Smooth muscle cell (in vitro differentiated cells): ENCODE measurements around the gene ATP10A. TPM values are rescaled to one million over a fixed set of nuclear protein-coding genes. Genes with fewer than 3 reads are reported as not detected.

Source experiments
- DNase-seq: peaks from one replicate; lab custom pipeline; 2025; ENCODE audit not compliant: unreplicated experiment; lab: John Stamatoyannopoulos, UW
- H2AFZ ChIP-seq: fragments of 200-600 bp; sonication (generic); 2 replicates; pipeline ENCODE4 v1.6.0; 2016; ENCODE audit warnings: antibody characterized with exemption, low read depth, mild to moderate bottlenecking
- H3F3A ChIP-seq: fragments of 200-600 bp; sonication (generic); 2 replicates; pipeline ENCODE4 v1.6.0; 2017; ENCODE audit warnings: antibody characterized with exemption, low read depth
- H3K27ac ChIP-seq: fragments of 200-600 bp; sonication (generic); 2 replicates; pipeline ENCODE4 v1.5.1; 2016; ENCODE audit warnings: low read depth, mild to moderate bottlenecking
- H3K27me3 ChIP-seq: fragments of 200-600 bp; sonication (generic); 2 replicates; pipeline ENCODE4 v1.6.1; 2016; ENCODE audit warnings: low read depth, mild to moderate bottlenecking
- H3K36me3 ChIP-seq: fragments of 200-600 bp; sonication (generic); 2 replicates; pipeline ENCODE4 v1.5.1; 2016; ENCODE audit warnings: low read depth
- H3K4me1 ChIP-seq: fragments of 200-600 bp; sonication (generic); 2 replicates; pipeline ENCODE4 v1.5.1; 2016; ENCODE audit warnings: low read depth
- H3K4me2 ChIP-seq: fragments of 200-600 bp; sonication (generic); 2 replicates; pipeline ENCODE4 v1.6.0; 2016; ENCODE audit warnings: mild to moderate bottlenecking
- H3K4me3 ChIP-seq: fragments of 200-600 bp; sonication (generic); 2 replicates; pipeline ENCODE4 v1.5.1; 2016; ENCODE audit warnings: mild to moderate bottlenecking
- H3K79me2 ChIP-seq: fragments of 200-600 bp; sonication (generic); 2 replicates; pipeline ENCODE4 v1.6.0; 2016; ENCODE audit warnings: low read depth, mild to moderate bottlenecking
- H3K9ac ChIP-seq: fragments of 200-600 bp; sonication (generic); 2 replicates; pipeline ENCODE4 v1.6.0; 2016; ENCODE audit warnings: low read depth
- H3K9me3 ChIP-seq: fragments of 200-600 bp; sonication (generic); replicated peaks from 2 replicates; pipeline ENCODE4 v1.5.1; 2016; ENCODE audit warnings: low read depth
- H4K20me1 ChIP-seq: fragments of 200-600 bp; sonication (generic); 2 replicates; pipeline ENCODE4 v1.6.0; 2016; ENCODE audit warnings: low read depth
- WGBS: methylation state at CpG from one replicate; pipeline ENCODE4 v1.1.7; 2016; ENCODE audit warnings: low lambda C conversion rate; 5-methylcytosine and 5-hydroxymethylcytosine counted together
- polyA plus RNA-seq: library from polyadenylated mRNA; unstranded; fragments of >200 nt; fragmentation: Nextera tagmentation; extraction: Ambion mirVana; gene quantifications from 2 replicates; pipeline ENCODE4 v1.2.1, GENCODE V29; 2016
- total RNA-seq: library from RNA; depleted of rRNA; stranded (reverse); fragments of >200 nt; gene quantifications from 2 replicates; pipeline ENCODE4 v1.2.3, GENCODE V29; 2014
- TF ChIP-seq, protein P1 (sequence below): fragments of 200-600 bp; sonication (generic); IDR thresholded peaks from 2 replicates; pipeline ENCODE4 v1.5.1; 2017; ENCODE audit warnings: borderline replicate concordance, mild to moderate bottlenecking, antibody characterized with exemption; ENCODE audit not compliant: insufficient read depth, poor library complexity, severe bottlenecking

The ATP10A gene
- total and polyA plus RNA-seq, 2 experiments from 2014 or later, result 10.6 to 12.3 TPM

GRCh38 chr15:25849157-25849921 lies 13.8 kb downstream of the ATP10A start:
- peak overlapping the region; percentile 46 for H3K4me3 ChIP-seq

GRCh38 chr15:25848784-25849156 lies 14.4 kb downstream of the ATP10A start:
- Histone ChIP-seq H3K9ac (peak overlapping the region; percentile 98), H3K4me3 (no peak overlapping the region), H3F3A (no peaks in the 10 kb centered on the region), H3K36me3 (no peaks in the 10 kb centered on the region), H3K4me1 (peaks cover 8% of the 10 kb centered on the region), H3K9me3 (no peaks in the 10 kb centered on the region), H3K4me2 (peak overlapping the region; percentile 86), H3K27me3 (no peaks in the 10 kb centered on the region), H3K79me2 (peaks cover 40% of the 10 kb centered on the region), H2AFZ (no peak overlapping the region), H4K20me1 (no peaks in the 10 kb centered on the region), H3K27ac (peak overlapping the region; percentile 99)
- TF ChIP-seq, protein P1, sequence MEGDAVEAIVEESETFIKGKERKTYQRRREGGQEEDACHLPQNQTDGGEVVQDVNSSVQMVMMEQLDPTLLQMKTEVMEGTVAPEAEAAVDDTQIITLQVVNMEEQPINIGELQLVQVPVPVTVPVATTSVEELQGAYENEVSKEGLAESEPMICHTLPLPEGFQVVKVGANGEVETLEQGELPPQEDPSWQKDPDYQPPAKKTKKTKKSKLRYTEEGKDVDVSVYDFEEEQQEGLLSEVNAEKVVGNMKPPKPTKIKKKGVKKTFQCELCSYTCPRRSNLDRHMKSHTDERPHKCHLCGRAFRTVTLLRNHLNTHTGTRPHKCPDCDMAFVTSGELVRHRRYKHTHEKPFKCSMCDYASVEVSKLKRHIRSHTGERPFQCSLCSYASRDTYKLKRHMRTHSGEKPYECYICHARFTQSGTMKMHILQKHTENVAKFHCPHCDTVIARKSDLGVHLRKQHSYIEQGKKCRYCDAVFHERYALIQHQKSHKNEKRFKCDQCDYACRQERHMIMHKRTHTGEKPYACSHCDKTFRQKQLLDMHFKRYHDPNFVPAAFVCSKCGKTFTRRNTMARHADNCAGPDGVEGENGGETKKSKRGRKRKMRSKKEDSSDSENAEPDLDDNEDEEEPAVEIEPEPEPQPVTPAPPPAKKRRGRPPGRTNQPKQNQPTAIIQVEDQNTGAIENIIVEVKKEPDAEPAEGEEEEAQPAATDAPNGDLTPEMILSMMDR, result no peak
- DNase-seq, result no peak
- WGBS, result 47% methylated on average over 5 of the region's 5 CpGs

More at GRCh38 chr15:25849157-25849921, 13.8 kb downstream of the ATP10A start:
- peak overlapping the region; percentile 98 for H3K9ac ChIP-seq
- H3K4me2 ChIP-seq, result peak overlapping the region; percentile 86
- DNase-seq, result no peak
- H2AFZ ChIP-seq, result no peak overlapping the region
- no peaks in the 10 kb centered on the region for H4K20me1 ChIP-seq
- TF ChIP-seq, protein P1, result no peak
- H3K27ac ChIP-seq, result peak overlapping the region; percentile 99
- peaks cover 44% of the 10 kb centered on the region for H3K79me2 ChIP-seq
- no peaks in the 10 kb centered on the region for H3K36me3 ChIP-seq
- 4% methylated on average over 11 of the region's 11 CpGs for WGBS
- H3K4me1 ChIP-seq, result peaks cover 8% of the 10 kb centered on the region
- no peaks in the 10 kb centered on the region for H3K27me3 ChIP-seq
- no peaks in the 10 kb centered on the region for H3K9me3 ChIP-seq
- no peaks in the 10 kb centered on the region for H3F3A ChIP-seq

- peak overlapping the region; percentile 99 for H3K27ac ChIP-seq
- peak overlapping the region; percentile 98 for H3K9ac ChIP-seq
- no peaks in the 10 kb centered on the region for H4K20me1 ChIP-seq
- peaks cover 41% of the 10 kb centered on the region for H3K79me2 ChIP-seq
- no peaks in the 10 kb centered on the region for H3K36me3 ChIP-seq
- H3K4me1 ChIP-seq, result peaks cover 8% of the 10 kb centered on the region
- WGBS, result 90% methylated on average over 8 of the region's 8 CpGs
- H2AFZ ChIP-seq, result no peak overlapping the region
- H3K4me2 ChIP-seq, result peak overlapping the region; percentile 86
- TF ChIP-seq, protein P1, result no peak
- no peak overlapping the region for H3K4me3 ChIP-seq
- H3F3A ChIP-seq, result no peaks in the 10 kb centered on the region
- no peaks in the 10 kb centered on the region for H3K27me3 ChIP-seq
- H3K9me3 ChIP-seq, result no peaks in the 10 kb centered on the region
- no peak for DNase-seq
These were observed 14.8 kb downstream of the ATP10A start for GRCh38 chr15:25848325-25848724.

- H4K20me1 ChIP-seq, result no peaks in the 10 kb centered on the region
- WGBS, result 78% methylated on average over 2 of the region's 2 CpGs
These were observed 16.1 kb downstream of the ATP10A start for GRCh38 chr15:25847051-25847450.

More at GRCh38 chr15:25847051-25847450, 16.1 kb downstream of the ATP10A start:
- Histone ChIP-seq H3K9me3 (no peaks in the 10 kb centered on the region), H3F3A (no peaks in the 10 kb centered on the region), H3K27ac (no peak overlapping the region), H3K36me3 (no peaks in the 10 kb centered on the region), H3K4me3 (no peak overlapping the region), H3K79me2 (peaks cover 42% of the 10 kb centered on the region), H3K27me3 (no peaks in the 10 kb centered on the region), H3K9ac (no peak overlapping the region), H2AFZ (no peak overlapping the region), H3K4me2 (no peak overlapping the region), H3K4me1 (peaks cover 8% of the 10 kb centered on the region)
- DNase-seq, result no peak
- TF ChIP-seq, protein P1, result no peak
